T-helper 17 cell (primary cell): ENCODE data around the gene SERPINE3. TPM values are rescaled to one million over a fixed set of nuclear protein-coding genes. Genes with fewer than 3 reads are reported as not detected.

ENCODE experiments used
- ATAC-seq: fragments of 150-1000 bp; cut with Tn5 transposase; 2 replicates; pipeline ENCODE4 v1.10.0; 2021; ENCODE audit warnings: mild to moderate bottlenecking, moderate library complexity
- DNase-seq, 3 donors: peaks; one replicate each; pipeline versions ENCODE4 v3.0.0 to v3.0.0-alpha.2; 2020 to 2021
- H3K9me3 ChIP-seq: one replicate; pipeline ENCODE4 v1.7.0; 2013; ENCODE audit warnings: low read length, mild to moderate bottlenecking; ENCODE audit not compliant: control insufficient read depth, poor library complexity, severe bottlenecking
- H3K27ac Mint-ChIP-seq: one replicate; pipeline ENCODE4 v1.8.0; 2022; ENCODE audit warnings: mild to moderate bottlenecking, moderate library complexity, mixed read lengths
- H3K27me3 Mint-ChIP-seq: one replicate; pipeline ENCODE4 v1.8.0; 2022; ENCODE audit warnings: mixed read lengths
- H3K36me3 Mint-ChIP-seq: one replicate; pipeline ENCODE4 v1.8.0; 2022; ENCODE audit warnings: low read depth, mixed read lengths
- H3K4me1 Mint-ChIP-seq: one replicate; pipeline ENCODE4 v1.8.0; 2022; ENCODE audit warnings: mild to moderate bottlenecking, mixed read lengths
- H3K4me3 Mint-ChIP-seq: one replicate; pipeline ENCODE4 v1.8.0; 2022; ENCODE audit warnings: mild to moderate bottlenecking, moderate library complexity, mixed read lengths
- total RNA-seq, 4 donors: library from RNA in 2 of 4; stranded (reverse) in 2 of 4; gene quantifications; one replicate each; pipeline ENCODE4 v1.2.3 and lab custom pipeline; 2022 to 2026

Gene SERPINE3
- total RNA-seq, 2 donors from 2014 or later, result not detected

DNA sequence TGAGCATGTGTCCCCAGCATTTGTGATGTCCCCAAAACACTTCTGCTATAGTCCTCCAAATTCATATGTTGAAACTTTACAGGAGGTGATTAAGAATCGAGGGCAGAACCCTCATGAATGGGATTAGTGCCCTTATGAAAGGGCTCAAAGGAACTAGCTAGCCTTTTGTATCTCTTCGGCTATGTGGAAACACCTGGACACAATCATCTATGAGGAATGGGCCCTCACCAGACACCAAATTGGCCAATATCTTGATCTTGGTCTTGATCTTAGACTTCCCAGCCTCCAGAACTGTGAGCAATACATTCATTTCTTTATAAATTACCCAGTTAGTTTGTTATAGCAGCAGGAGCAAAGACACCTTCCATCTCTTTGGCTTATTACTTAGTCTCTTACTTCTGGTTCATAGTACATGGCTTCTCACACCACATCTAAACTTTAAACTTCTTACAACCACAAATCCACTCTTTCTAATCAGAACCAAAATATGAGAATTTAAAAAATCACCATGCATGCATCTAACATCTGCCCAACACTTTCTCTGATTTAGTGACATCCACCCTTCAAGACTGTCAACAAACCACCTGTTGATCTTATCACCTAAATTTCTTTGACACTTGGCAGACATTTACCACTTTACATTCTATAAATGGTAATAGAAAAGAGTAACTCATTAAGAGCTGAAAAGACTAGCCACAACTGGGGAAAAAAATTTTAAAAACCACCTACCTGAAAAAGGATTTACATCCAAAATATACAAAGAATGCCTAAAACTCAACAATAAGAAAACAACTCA lies 6.7 kb upstream of the SERPINE3 start:
- DNase-seq (no peak), ATAC-seq (no peak)
- Mint-ChIP-seq H3K27me3 (no peaks in the 10 kb centered on the region), H3K4me1 (peaks cover 13% of the 10 kb centered on the region), H3K27ac (no peak overlapping the region), H3K36me3 (peaks cover 2% of the 10 kb centered on the region), H3K4me3 (no peak overlapping the region)
- no peaks in the 10 kb centered on the region for H3K9me3 ChIP-seq

DNA sequence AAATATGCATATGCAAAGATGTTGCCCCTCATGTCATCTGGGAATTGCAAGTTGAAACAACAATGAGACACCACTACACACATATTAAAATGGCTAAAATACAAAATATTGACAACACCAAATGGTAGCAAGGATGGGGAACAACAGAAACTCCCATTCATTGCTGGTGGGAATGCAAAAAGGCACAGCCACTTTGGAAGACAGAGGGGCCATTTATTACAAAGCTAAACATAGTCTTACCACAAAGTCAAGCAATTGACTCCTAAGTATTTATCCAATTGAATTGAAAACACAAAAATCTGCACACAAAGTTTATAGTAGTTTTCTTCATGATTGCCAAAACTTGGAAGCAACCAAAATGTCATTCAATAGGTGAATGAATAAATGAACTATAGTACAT lies 6.1 kb upstream of the SERPINE3 start:
- ATAC-seq (no peak), DNase-seq (no peak)
- peaks cover 2% of the 10 kb centered on the region for H3K36me3 Mint-ChIP-seq
- no peak overlapping the region for H3K4me3 Mint-ChIP-seq
- H3K27me3 Mint-ChIP-seq, result no peaks in the 10 kb centered on the region
- no peak overlapping the region for H3K27ac Mint-ChIP-seq
- peaks cover 13% of the 10 kb centered on the region for H3K4me1 Mint-ChIP-seq
- no peaks in the 10 kb centered on the region for H3K9me3 ChIP-seq

DNA sequence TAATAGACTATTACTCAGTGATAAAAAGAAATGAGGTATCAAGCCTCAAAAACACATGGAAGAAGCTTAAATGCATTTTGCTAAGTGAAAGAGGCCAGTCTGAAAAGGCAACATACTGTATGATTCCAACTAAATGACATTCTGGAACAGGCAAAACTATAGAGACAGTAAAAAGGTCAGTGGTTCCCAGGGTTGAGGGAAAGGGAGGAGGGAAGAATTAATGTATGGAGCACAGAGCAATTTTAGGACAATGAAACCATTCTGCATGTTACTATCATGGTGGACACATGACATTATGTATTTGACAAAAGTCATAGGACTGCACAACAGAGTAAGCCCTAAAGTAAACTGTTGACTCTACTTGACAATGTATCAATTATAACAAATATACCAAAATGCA lies 5.7 kb upstream of the SERPINE3 start:
- no peak for DNase-seq
- ATAC-seq, result no peak
- peaks cover 2% of the 10 kb centered on the region for H3K36me3 Mint-ChIP-seq
- H3K9me3 ChIP-seq, result no peaks in the 10 kb centered on the region
- H3K27me3 Mint-ChIP-seq, result no peaks in the 10 kb centered on the region
- H3K27ac Mint-ChIP-seq, result no peak overlapping the region
- no peak overlapping the region for H3K4me3 Mint-ChIP-seq
- H3K4me1 Mint-ChIP-seq, result peaks cover 13% of the 10 kb centered on the region

DNA sequence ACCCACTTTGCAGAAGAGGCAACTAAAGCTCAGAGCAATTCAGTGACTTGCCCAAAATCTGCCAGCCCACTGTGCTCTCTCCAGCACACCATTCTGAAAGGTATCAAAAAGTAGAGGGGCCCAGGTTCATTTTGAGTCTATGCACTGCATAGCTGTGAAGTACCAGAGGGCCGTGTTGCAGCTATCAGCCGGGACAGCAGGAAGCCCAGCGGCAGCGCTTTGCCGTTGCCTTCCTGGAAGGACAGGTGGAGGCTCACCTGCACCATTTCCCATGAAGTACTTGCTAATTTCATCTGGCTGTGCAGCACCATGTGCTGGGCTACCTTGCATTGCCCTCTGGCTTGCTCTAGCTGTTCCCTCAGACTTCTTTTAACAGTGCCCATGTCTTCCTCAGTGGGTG lies 2.7 kb upstream of the SERPINE3 start:
- Mint-ChIP-seq H3K27ac (no peak overlapping the region), H3K27me3 (no peaks in the 10 kb centered on the region)
- ATAC-seq, result no peak

DNA sequence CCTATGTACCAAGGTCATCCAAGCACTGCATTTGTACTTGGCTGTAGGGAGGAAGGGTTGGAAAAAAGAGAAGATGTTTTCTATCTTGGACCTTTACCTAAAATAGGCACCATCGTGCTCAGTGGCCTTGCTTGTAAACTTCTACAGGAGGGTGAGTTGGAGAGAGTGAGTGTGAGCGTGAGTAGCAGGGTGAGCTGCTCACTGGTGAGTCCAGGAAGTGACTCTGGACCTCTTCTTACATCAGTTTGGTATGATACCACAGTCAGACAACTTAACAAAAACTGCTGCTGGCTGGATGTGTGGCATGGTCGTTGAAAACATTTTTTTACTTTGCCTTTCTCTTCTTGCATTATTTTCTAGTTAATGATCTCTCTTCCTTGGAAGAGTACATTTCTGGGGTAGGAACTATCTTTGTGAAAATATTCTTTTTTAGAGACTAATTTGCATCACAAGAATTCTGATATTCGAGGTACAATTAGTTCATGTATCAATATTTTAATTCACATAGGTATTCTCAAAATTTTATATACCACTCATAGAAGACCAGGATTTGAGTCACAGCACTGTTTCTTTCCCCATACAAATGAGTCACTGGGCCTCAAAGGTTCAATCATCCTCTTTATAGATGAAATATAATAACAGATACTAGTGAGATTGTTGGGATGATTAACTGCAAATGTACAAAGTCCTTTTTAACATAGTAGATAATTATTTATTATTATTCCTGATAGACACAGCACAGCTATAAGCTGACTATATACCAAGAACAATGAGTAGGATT lies 651 bp downstream of the SERPINE3 start:
- Mint-ChIP-seq H3K27ac (no peak overlapping the region), H3K36me3 (no peaks in the 10 kb centered on the region), H3K4me3 (no peak overlapping the region), H3K4me1 (peaks cover 3% of the 10 kb centered on the region), H3K27me3 (no peaks in the 10 kb centered on the region)
- DNase-seq, result no peak
- no peaks in the 10 kb centered on the region for H3K9me3 ChIP-seq
- no peak for ATAC-seq

More for the DNA sequence above, 2.7 kb upstream of the SERPINE3 start:
- H3K4me3 Mint-ChIP-seq, result no peak overlapping the region
- DNase-seq, result no peak
- H3K4me1 Mint-ChIP-seq, result peaks cover 8% of the 10 kb centered on the region
- H3K36me3 Mint-ChIP-seq, result no peaks in the 10 kb centered on the region
- no peaks in the 10 kb centered on the region for H3K9me3 ChIP-seq

DNA sequence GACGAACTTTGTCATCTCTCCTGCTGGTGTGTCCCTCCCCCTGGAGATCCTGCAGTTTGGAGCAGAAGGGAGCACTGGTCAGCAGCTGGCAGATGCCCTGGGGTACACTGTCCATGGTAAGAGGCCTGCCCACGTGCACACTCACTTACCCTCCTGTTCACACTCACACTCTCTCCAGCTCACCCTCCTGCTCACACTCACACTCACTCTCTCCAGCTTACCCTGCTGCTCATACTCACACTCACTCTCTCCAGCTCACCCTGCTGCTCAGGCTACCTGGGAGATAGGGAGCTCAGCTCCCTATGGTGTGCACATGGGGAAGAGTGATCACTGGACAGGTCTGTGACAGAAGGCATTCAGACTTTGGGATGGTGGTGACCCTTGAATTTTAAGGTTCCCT lies 1.7 kb downstream of the SERPINE3 start:
- H3K27ac Mint-ChIP-seq, result no peak overlapping the region
- ATAC-seq (no peak), DNase-seq (no peak)
- H3K4me3 Mint-ChIP-seq, result no peak overlapping the region
- no peaks in the 10 kb centered on the region for H3K27me3 Mint-ChIP-seq
- peaks cover 3% of the 10 kb centered on the region for H3K4me1 Mint-ChIP-seq
- H3K9me3 ChIP-seq, result no peaks in the 10 kb centered on the region
- H3K36me3 Mint-ChIP-seq, result no peaks in the 10 kb centered on the region

DNA sequence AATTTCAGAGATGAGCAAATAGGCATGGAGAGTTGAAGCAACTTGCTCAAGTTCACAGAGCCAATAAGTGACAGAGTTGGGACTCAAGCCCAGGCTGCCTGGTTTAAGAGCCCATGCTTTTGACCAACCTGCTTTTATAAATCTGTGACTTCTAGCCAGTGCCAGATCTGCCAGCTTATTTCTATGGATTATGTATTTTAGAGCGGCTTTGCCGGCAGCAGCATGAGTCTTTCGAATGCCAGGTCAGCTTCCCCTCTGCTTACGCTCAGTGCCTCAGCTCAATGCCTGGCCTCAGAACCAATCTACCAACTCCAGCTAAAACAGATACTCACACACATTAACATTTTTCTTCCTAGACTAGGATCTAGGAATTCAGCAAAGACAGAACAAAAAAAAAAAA lies 2.3 kb downstream of the SERPINE3 start:
- Mint-ChIP-seq H3K4me3 (no peak overlapping the region), H3K27me3 (no peaks in the 10 kb centered on the region), H3K27ac (no peak overlapping the region), H3K36me3 (no peaks in the 10 kb centered on the region), H3K4me1 (peaks cover 3% of the 10 kb centered on the region)
- ATAC-seq (no peak), DNase-seq (no peak)
- no peaks in the 10 kb centered on the region for H3K9me3 ChIP-seq

DNA sequence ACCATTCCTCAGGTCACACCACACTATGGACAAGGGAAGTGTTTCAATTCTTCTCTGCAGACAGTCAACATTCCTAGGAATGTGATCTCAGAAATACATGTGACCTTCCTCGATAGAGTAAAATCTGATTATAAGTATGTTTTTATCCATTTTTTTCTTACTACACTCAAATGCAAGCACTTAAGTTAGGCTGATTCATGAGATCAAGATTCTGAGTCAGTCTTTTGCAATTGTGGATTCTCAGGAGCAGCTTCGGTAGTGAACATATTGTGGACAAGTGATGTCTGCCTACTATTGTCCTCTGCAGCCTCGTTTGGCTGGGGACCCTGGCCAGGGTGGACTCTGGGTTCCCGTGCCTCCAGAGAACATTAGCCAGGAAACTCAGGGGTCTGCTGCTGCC lies 3.2 kb downstream of the SERPINE3 start:
- no peaks in the 10 kb centered on the region for H3K9me3 ChIP-seq
- DNase-seq (no peak), ATAC-seq (no peak)
- Mint-ChIP-seq H3K27me3 (no peaks in the 10 kb centered on the region), H3K27ac (no peak overlapping the region), H3K4me1 (peaks cover 3% of the 10 kb centered on the region), H3K36me3 (no peaks in the 10 kb centered on the region), H3K4me3 (no peak overlapping the region)

DNA sequence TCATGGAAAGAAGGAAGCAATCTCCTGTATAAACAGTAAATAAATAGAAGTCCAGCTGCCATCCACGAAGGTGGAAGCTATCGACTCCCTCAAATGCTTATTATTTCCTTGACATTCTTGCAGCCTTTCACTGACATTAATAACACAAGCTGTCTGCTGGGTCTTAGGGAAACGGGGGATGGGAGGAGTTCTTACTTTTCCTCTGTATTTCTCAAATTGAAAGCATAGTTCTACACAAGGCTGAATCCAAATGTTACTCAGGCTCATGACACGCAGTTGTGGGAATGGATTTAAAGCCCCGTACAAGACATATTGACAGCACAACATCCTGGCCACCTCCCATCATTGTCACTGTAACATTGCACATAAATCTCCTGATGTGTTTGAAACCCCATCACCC lies 4.0 kb downstream of the SERPINE3 start:
- Mint-ChIP-seq H3K4me1 (peaks cover 3% of the 10 kb centered on the region), H3K27me3 (no peaks in the 10 kb centered on the region), H3K4me3 (no peak overlapping the region), H3K36me3 (no peaks in the 10 kb centered on the region), H3K27ac (no peak overlapping the region)
- DNase-seq, result no peak
- no peaks in the 10 kb centered on the region for H3K9me3 ChIP-seq
- ATAC-seq, result no peak

DNA sequence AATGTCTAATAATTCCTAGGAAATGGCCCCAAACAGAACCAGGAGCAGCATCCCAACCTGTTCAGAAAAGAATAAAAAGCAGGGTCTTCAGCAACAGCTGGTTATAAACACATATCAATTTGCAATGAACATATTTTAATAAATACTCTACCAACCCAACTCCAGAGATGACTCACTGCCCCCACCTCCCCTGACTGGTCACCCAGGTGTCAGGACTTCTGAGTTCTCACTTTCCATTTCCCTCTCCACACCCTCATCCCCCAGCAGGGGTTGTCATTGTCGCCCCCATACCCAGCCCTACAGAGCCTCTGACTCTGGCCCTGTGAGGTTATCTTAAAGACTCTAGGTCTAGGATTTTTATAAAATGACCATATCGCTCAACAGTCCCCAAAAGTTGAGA lies 6.9 kb downstream of the SERPINE3 start:
- Mint-ChIP-seq H3K27me3 (no peaks in the 10 kb centered on the region), H3K27ac (no peak overlapping the region)

DNA sequence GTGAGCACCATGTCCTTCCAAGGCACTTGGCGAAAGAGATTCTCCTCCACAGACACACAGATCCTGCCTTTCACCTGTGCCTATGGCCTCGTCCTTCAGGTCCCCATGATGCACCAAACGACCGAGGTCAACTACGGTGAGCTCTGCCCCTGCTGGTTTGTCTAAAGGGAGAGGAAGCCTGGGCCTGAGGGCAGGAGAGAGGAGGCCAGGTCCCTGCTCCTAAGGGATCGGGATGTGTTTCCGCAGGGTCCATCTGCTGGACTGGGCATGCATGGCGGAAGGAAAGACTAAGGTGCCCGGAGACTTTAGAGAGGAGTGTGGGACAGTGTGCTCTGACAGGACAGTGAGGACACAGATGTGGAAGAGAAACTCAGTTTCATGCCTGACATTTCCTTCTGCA lies 7.6 kb downstream of the SERPINE3 start:
- Mint-ChIP-seq H3K36me3 (no peaks in the 10 kb centered on the region), H3K4me3 (no peak overlapping the region), H3K27ac (no peak overlapping the region), H3K4me1 (no peaks in the 10 kb centered on the region), H3K27me3 (no peaks in the 10 kb centered on the region)
- no peak for DNase-seq
- ATAC-seq, result no peak
- no peaks in the 10 kb centered on the region for H3K9me3 ChIP-seq

More for the DNA sequence above, 6.9 kb downstream of the SERPINE3 start:
- H3K9me3 ChIP-seq, result no peaks in the 10 kb centered on the region
- DNase-seq, result no peak
- no peak overlapping the region for H3K4me3 Mint-ChIP-seq
- no peaks in the 10 kb centered on the region for H3K36me3 Mint-ChIP-seq
- ATAC-seq, result no peak
- no peaks in the 10 kb centered on the region for H3K4me1 Mint-ChIP-seq

DNA sequence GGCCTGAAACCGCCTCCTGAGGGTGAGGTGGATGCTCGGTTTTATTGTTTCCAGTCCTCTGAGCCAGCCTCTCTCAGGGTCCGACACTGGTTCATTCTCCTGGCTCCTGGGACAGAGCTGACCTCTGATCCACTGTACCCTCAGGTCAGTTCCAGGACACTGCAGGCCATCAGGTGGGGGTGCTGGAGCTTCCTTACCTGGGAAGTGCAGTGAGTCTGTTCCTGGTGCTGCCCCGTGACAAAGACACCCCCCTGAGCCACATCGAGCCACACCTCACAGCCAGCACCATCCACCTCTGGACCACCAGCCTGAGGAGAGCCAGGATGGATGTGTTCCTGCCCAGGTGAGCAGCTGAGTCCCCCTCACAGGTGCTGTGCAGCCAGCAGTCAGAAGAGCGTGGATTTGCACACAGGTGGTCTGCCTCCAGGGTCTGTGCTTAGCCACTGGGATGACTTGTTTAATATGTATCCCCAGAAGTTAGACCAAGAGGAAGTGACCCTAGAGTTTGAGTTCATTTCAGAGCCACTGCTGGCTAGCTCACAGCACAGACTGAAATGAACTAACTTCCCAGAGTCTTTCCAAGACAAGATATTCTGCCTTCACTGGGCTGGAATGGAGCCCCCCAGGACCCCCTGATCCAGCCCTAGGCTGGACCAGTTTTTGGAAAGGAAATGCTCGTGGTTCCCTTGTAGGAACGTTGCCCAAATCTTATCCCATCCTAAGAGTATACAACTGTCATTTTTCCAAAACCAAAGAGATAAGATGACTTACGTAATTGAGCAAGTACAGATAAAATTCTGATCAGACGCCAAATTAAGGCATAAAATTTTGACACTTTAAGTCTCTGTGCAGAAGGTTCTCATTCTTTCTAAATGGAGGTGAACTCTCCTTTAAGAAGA lies 8.8 kb downstream of the SERPINE3 start:
- Mint-ChIP-seq H3K4me1 (no peaks in the 10 kb centered on the region), H3K36me3 (peaks cover 3% of the 10 kb centered on the region), H3K4me3 (no peak overlapping the region), H3K27me3 (no peaks in the 10 kb centered on the region), H3K27ac (no peak overlapping the region)
- ATAC-seq (no peak), DNase-seq (no peak)
- H3K9me3 ChIP-seq, result no peaks in the 10 kb centered on the region

DNA sequence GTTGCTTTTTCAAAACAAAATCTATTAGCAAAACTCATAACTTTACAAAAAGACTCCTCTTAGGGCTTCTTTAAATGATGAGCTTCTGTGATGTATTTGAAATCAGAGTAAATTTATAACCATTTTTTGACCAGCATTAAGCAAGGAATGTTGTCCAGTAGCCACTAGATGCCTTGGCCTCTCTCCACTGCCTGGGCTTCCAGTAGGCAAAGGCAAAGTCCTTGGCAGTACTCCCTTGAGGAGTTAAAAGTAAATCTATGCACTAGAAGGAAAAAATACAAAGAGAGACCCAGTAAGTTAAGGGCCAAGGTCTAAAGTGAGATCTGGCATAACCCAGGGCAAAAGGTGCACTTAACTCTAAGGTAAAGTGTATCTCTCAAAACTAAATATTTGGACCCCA lies 9.5 kb downstream of the SERPINE3 start:
- no peaks in the 10 kb centered on the region for H3K9me3 ChIP-seq
- Mint-ChIP-seq H3K27ac (no peak overlapping the region), H3K27me3 (no peaks in the 10 kb centered on the region), H3K4me1 (no peaks in the 10 kb centered on the region), H3K4me3 (no peak overlapping the region), H3K36me3 (peaks cover 3% of the 10 kb centered on the region)
- no peak for ATAC-seq
- DNase-seq, result no peak
